HepG2 (cell line): ENCODE data around the gene CDK11B.
"Not testable (repeated sequence)": the region's sequence is repeated elsewhere in the genome, so short reads cannot be mapped to it uniquely, and the experiment has no call there.

ENCODE experiments used
- CREB1 ChIP-seq, 2 experiments: fragments of 450-650 bp in 1 of 2; IDR thresholded peaks; 2 replicates each; pipeline ENCODE4 v1.6.1; 2016 to 2017; ENCODE audit warnings: control low read depth in 1 of 2, mild to moderate bottlenecking in 1 of 2, missing compliant biosample characterization in 1 of 2, missing genetic modification characterization in 1 of 2
- KDM4B ChIP-seq: sonication (generic); formaldehyde crosslinking; IDR thresholded peaks from 2 replicates; pipeline ENCODE4 v1.4.0; 2020; ENCODE audit warnings: missing genetic modification reagents
- POLR2AphosphoS5 ChIP-seq: IDR thresholded peaks from 2 replicates; pipeline ENCODE4 v1.6.1; 2012; ENCODE audit warnings: low read depth, low read length
- SP1 ChIP-seq, 2 experiments: fragments of 450-650 bp in 1 of 2; sonication (generic) in 1 of 2; formaldehyde crosslinking in 1 of 2; IDR thresholded peaks; 2 replicates each; pipeline versions ENCODE4 v1.4.0 to v1.6.1; 2016 to 2020; ENCODE audit warnings: missing genetic modification reagents in 1 of 2
- ZNF430 ChIP-seq: sonication (generic); formaldehyde crosslinking; IDR thresholded peaks from 2 replicates; pipeline ENCODE4 v1.9.0; 2021; ENCODE audit warnings: mild to moderate bottlenecking, missing genetic modification reagents
- TF ChIP-seq, protein P1 (sequence below): sonication (generic); formaldehyde crosslinking; IDR thresholded peaks from 2 replicates; pipeline ENCODE4 v1.4.0; 2020; ENCODE audit warnings: missing genetic modification reagents
- TF ChIP-seq, protein P2 (sequence below): sonication (generic); formaldehyde crosslinking; IDR thresholded peaks from 2 replicates; pipeline ENCODE4 v1.5.0; 2020; ENCODE audit warnings: mild to moderate bottlenecking, missing genetic modification reagents, moderate library complexity
- TF ChIP-seq, protein P3 (sequence below): fragments of 450-650 bp; IDR thresholded peaks from 2 replicates; pipeline ENCODE4 v1.6.1; 2017; ENCODE audit warnings: mild to moderate bottlenecking

DNA sequence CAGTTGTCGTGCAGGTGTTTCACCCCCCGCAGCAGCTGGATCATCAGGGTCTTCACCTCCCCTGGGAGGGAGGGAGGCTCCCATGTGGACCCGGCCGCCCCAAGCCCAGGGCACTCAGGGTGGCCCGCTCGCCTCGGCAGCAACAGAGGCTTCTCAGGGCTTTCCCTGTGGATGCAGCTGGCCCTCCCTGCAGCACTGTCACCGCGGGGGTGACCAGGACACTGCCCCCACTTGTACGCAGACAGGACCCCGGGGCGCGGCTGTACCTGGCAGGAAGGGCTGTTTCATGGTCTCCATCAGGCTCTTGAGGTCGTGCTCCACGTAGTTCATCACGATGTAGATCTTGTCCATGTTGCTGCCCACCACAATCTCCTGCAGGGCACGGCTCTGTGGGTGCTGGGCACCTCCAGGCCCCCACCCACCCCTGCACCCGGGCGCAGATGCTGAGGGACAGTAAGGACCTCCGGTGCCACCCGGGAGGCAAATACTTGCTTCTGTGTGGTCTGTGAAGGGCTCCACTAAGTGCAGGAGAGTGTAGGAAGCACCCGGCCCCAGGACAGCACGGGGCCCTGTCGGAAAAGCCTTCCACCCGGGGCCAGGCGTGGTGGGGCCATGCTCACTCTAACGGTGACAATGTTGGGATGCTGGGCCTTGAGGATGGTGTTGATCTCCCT is 45.6 kb upstream of the CDK11B start:
- not testable (repeated sequence) for TF ChIP-seq CREB1 (IDR thresholded peaks at IDR 0.05); CREB1 (CRISPR knock-in tag; IDR thresholded peaks at IDR 0.05); KDM4B (CRISPR knock-in tag); SP1 (IDR thresholded peaks at IDR 0.05); SP1 (CRISPR knock-in tag; IDR thresholded peaks at IDR 0.05); ZNF430 (CRISPR knock-in tag); POLR2AphosphoS5
- TF ChIP-seq, protein P1, sequence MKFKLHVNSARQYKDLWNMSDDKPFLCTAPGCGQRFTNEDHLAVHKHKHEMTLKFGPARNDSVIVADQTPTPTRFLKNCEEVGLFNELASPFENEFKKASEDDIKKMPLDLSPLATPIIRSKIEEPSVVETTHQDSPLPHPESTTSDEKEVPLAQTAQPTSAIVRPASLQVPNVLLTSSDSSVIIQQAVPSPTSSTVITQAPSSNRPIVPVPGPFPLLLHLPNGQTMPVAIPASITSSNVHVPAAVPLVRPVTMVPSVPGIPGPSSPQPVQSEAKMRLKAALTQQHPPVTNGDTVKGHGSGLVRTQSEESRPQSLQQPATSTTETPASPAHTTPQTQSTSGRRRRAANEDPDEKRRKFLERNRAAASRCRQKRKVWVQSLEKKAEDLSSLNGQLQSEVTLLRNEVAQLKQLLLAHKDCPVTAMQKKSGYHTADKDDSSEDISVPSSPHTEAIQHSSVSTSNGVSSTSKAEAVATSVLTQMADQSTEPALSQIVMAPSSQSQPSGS (CRISPR knock-in tag) = not testable (repeated sequence)
- TF ChIP-seq, protein P2, sequence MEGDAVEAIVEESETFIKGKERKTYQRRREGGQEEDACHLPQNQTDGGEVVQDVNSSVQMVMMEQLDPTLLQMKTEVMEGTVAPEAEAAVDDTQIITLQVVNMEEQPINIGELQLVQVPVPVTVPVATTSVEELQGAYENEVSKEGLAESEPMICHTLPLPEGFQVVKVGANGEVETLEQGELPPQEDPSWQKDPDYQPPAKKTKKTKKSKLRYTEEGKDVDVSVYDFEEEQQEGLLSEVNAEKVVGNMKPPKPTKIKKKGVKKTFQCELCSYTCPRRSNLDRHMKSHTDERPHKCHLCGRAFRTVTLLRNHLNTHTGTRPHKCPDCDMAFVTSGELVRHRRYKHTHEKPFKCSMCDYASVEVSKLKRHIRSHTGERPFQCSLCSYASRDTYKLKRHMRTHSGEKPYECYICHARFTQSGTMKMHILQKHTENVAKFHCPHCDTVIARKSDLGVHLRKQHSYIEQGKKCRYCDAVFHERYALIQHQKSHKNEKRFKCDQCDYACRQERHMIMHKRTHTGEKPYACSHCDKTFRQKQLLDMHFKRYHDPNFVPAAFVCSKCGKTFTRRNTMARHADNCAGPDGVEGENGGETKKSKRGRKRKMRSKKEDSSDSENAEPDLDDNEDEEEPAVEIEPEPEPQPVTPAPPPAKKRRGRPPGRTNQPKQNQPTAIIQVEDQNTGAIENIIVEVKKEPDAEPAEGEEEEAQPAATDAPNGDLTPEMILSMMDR = not testable (repeated sequence)
- TF ChIP-seq, protein P3, sequence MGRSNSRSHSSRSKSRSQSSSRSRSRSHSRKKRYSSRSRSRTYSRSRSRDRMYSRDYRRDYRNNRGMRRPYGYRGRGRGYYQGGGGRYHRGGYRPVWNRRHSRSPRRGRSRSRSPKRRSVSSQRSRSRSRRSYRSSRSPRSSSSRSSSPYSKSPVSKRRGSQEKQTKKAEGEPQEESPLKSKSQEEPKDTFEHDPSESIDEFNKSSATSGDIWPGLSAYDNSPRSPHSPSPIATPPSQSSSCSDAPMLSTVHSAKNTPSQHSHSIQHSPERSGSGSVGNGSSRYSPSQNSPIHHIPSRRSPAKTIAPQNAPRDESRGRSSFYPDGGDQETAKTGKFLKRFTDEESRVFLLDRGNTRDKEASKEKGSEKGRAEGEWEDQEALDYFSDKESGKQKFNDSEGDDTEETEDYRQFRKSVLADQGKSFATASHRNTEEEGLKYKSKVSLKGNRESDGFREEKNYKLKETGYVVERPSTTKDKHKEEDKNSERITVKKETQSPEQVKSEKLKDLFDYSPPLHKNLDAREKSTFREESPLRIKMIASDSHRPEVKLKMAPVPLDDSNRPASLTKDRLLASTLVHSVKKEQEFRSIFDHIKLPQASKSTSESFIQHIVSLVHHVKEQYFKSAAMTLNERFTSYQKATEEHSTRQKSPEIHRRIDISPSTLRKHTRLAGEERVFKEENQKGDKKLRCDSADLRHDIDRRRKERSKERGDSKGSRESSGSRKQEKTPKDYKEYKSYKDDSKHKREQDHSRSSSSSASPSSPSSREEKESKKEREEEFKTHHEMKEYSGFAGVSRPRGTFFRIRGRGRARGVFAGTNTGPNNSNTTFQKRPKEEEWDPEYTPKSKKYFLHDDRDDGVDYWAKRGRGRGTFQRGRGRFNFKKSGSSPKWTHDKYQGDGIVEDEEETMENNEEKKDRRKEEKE = not testable (repeated sequence)
